IMR-90 (cell line): Measurements from ENCODE around the gene TARBP2. TPM values are rescaled to one million over a fixed set of nuclear protein-coding genes. Genes with fewer than 3 reads are reported as not detected.

ENCODE experiments used
- ATAC-seq: fragments of 200-7000 bp; cut with Tn5 transposase; 2 replicates; pipeline ENCODE4 v1.9.1; 2020; ENCODE audit warnings: low read depth, mild to moderate bottlenecking, moderate library complexity
- BruUV-seq: library from RNA; stranded (reverse); fragments of 400-500 nt; replicated peaks from 2 replicates; lab custom pipeline; 2021; lab: Mats Ljungman, UMichigan
- CTCF ChIA-PET: fragments of 300-600 bp; formaldehyde crosslinking; extraction: SDS; loops from one replicate; lab custom pipeline; 2021; ENCODE audit warnings: antibody characterized with exemption; lab: Yijun Ruan, JAX
- POLR2A ChIA-PET: fragments of 300-600 bp; sonication (Branson Sonifier 250); formaldehyde crosslinking; loops from one replicate; lab custom pipeline; 2022; ENCODE audit warnings: antibody characterized with exemption; ENCODE audit not compliant: unreplicated experiment; lab: Charles Lee
- DNase-seq: peaks from one replicate; pipeline ENCODE4 v3.0.0; 2013
- H2AFZ ChIP-seq: replicated peaks from 2 replicates; pipeline ENCODE3; 2013; ENCODE audit warnings: low read length, mild to moderate bottlenecking; ENCODE audit not compliant: poor library complexity
- H2AK5ac ChIP-seq: 2 replicates; pipeline ENCODE4 v1.6.1; 2013; ENCODE audit warnings: low read depth, low read length, inconsistent platforms
- H2AK9ac ChIP-seq: replicated peaks from 2 replicates; pipeline ENCODE3; 2013; ENCODE audit warnings: mild to moderate bottlenecking, low read depth, low read length, moderate library complexity; ENCODE audit not compliant: poor library complexity
- H2BK120ac ChIP-seq: 2 replicates; pipeline ENCODE4 v1.6.1; 2013; ENCODE audit warnings: low read depth, low read length, inconsistent platforms
- H2BK15ac ChIP-seq: 3 replicates; pipeline ENCODE4 v1.6.1; 2013; ENCODE audit warnings: low read depth, low read length, inconsistent platforms
- H2BK20ac ChIP-seq: 2 replicates; pipeline ENCODE4 v1.6.1; 2013; ENCODE audit warnings: low read depth, mild to moderate bottlenecking, inconsistent platforms, low read length, moderate library complexity
- H2BK5ac ChIP-seq: 2 replicates; pipeline ENCODE4 v1.6.1; 2013; ENCODE audit warnings: mild to moderate bottlenecking, low read depth, low read length, inconsistent platforms; ENCODE audit not compliant: poor library complexity, severe bottlenecking
- H3K14ac ChIP-seq: replicated peaks from 2 replicates; pipeline ENCODE4 v1.6.1; 2013; ENCODE audit warnings: low read depth, low read length, inconsistent platforms
- H3K18ac ChIP-seq: 2 replicates; pipeline ENCODE4 v1.6.1; 2013; ENCODE audit warnings: low read depth, low read length, control low read depth
- H3K23ac ChIP-seq: 2 replicates; pipeline ENCODE4 v1.6.1; 2013; ENCODE audit warnings: low read depth, low read length, inconsistent platforms
- H3K27ac ChIP-seq: 2 replicates; pipeline ENCODE4 v1.5.1; 2013; ENCODE audit warnings: mild to moderate bottlenecking, control low read depth, low read length; ENCODE audit not compliant: insufficient read depth
- H3K27me3 ChIP-seq: 2 replicates; pipeline ENCODE4 v1.6.1; 2013; ENCODE audit warnings: low read length; ENCODE audit not compliant: control insufficient read depth, insufficient read depth
- H3K36me3 ChIP-seq: 2 replicates; pipeline ENCODE4 v1.6.1; 2013; ENCODE audit warnings: low read length, mixed read lengths; ENCODE audit not compliant: control insufficient read depth, insufficient read depth
- H3K4ac ChIP-seq: 2 replicates; pipeline ENCODE4 v1.6.1; 2013; ENCODE audit warnings: low read depth, low read length, inconsistent platforms
- H3K4me1 ChIP-seq: 2 replicates; pipeline ENCODE4 v1.6.1; 2013; ENCODE audit warnings: low read length, mixed read lengths; ENCODE audit not compliant: control insufficient read depth, insufficient read depth
- H3K4me2 ChIP-seq: 2 replicates; pipeline ENCODE4 v1.6.1; 2013; ENCODE audit warnings: low read depth, mild to moderate bottlenecking, control low read depth, low read length, moderate library complexity
- H3K4me3 ChIP-seq: 2 replicates; pipeline ENCODE4 v1.5.1; 2013; ENCODE audit warnings: low read depth, mild to moderate bottlenecking, control low read depth, low read length, moderate library complexity; ENCODE audit not compliant: insufficient read depth
- H3K56ac ChIP-seq: 2 replicates; pipeline ENCODE4 v1.6.1; 2013; ENCODE audit warnings: low read length, inconsistent platforms; ENCODE audit not compliant: insufficient read depth; ENCODE audit errors: extremely low read depth
- H3K79me1 ChIP-seq, 2 experiments: 2 replicates each; pipeline ENCODE4 v1.6.1; 2013; ENCODE audit warnings: low read length in 2 of 2, inconsistent platforms in 1 of 2, low read depth in 1 of 2
- H3K9ac ChIP-seq: 2 replicates; pipeline ENCODE4 v1.6.1; 2013; ENCODE audit warnings: low read depth, low read length, control low read depth
- H3K9me1 ChIP-seq: 2 replicates; pipeline ENCODE4 v1.6.1; 2013; ENCODE audit warnings: low read length, inconsistent platforms; ENCODE audit not compliant: insufficient read depth
- H3K9me3 ChIP-seq: 2 replicates; pipeline ENCODE4 v1.6.1; 2013; ENCODE audit warnings: low read length; ENCODE audit not compliant: control insufficient read depth, insufficient read depth
- H4K20me1 ChIP-seq: 2 replicates; pipeline ENCODE4 v1.6.1; 2013; ENCODE audit warnings: low read length, inconsistent platforms; ENCODE audit not compliant: insufficient read depth
- H4K5ac ChIP-seq: 2 replicates; pipeline ENCODE4 v1.6.1; 2013; ENCODE audit warnings: mild to moderate bottlenecking, low read depth, low read length, control low read depth
- H4K8ac ChIP-seq, 2 experiments: 2 replicates each; pipeline ENCODE4 v1.6.1; 2013; ENCODE audit warnings: low read depth in 2 of 2, low read length in 2 of 2, control low read depth in 1 of 2, inconsistent platforms in 1 of 2
- H4K91ac ChIP-seq: 2 replicates; pipeline ENCODE4 v1.6.1; 2013; ENCODE audit warnings: low read depth, low read length, inconsistent platforms; ENCODE audit not compliant: insufficient read depth
- CEBPB ChIP-seq: IDR thresholded peaks from 2 replicates; pipeline ENCODE4 v1.6.1; 2012; ENCODE audit warnings: low read depth, low read length, improper control_type of control experiment
- CHD1 ChIP-seq: IDR thresholded peaks from 2 replicates; pipeline ENCODE4 v1.6.1; 2012; ENCODE audit warnings: low read depth, low read length, improper control_type of control experiment
- ELK1 ChIP-seq: fragments of 150-350 bp; IDR thresholded peaks from 2 replicates; pipeline ENCODE4 v1.6.1; 2016; ENCODE audit warnings: low read depth, mild to moderate bottlenecking, low read length, moderate library complexity, borderline replicate concordance
- FOS ChIP-seq: fragments of 150-350 bp; IDR thresholded peaks from 2 replicates; pipeline ENCODE4 v1.6.1; 2016; ENCODE audit warnings: low read depth, low read length
- MAFK ChIP-seq: IDR thresholded peaks from 2 replicates; pipeline ENCODE4 v1.6.1; 2012; ENCODE audit warnings: low read depth, low read length, improper control_type of control experiment
- MAZ ChIP-seq: IDR thresholded peaks from 2 replicates; pipeline ENCODE4 v1.6.1; 2012; ENCODE audit warnings: low read depth, mild to moderate bottlenecking, low read length, improper control_type of control experiment, moderate library complexity, borderline replicate concordance
- MXI1 ChIP-seq: IDR thresholded peaks from 2 replicates; pipeline ENCODE4 v1.6.1; 2012; ENCODE audit warnings: low read depth, mild to moderate bottlenecking, low read length, moderate library complexity, borderline replicate concordance
- NFE2L2 ChIP-seq: fragments of 150-350 bp; IDR thresholded peaks from 2 replicates; pipeline ENCODE4 v1.6.1; 2016; ENCODE audit warnings: low read depth, mild to moderate bottlenecking, low read length
- POLR2A ChIP-seq: IDR thresholded peaks from 2 replicates; pipeline ENCODE4 v1.6.1; 2012; ENCODE audit warnings: mild to moderate bottlenecking, low read depth, low read length
- RAD21 ChIP-seq: IDR thresholded peaks from 2 replicates; pipeline ENCODE4 v1.6.1; 2012; ENCODE audit warnings: low read length, improper control_type of control experiment
- RCOR1 ChIP-seq: IDR thresholded peaks from 2 replicates; pipeline ENCODE4 v1.6.1; 2012; ENCODE audit warnings: mild to moderate bottlenecking, low read length, improper control_type of control experiment; ENCODE audit not compliant: insufficient replicate concordance
- RFX5 ChIP-seq: IDR thresholded peaks from 2 replicates; pipeline ENCODE4 v1.8.0; 2012; ENCODE audit warnings: low read depth, mild to moderate bottlenecking, low read length, moderate library complexity
- SMC3 ChIP-seq: fragments of 150-350 bp; IDR thresholded peaks from 2 replicates; pipeline ENCODE4 v1.6.1; 2016; ENCODE audit warnings: low read depth, mild to moderate bottlenecking, antibody characterized with exemption, low read length, moderate library complexity
- WGBS, 2 experiments: methylation state at CpG; one replicate each; pipeline versions ENCODE4 v1.1.5 to v1.1.7; 2013; ENCODE audit warnings: missing lambda C conversion rate in 2 of 2; ENCODE audit not compliant: insufficient read length in 1 of 2; ENCODE audit errors: extremely low coverage in 2 of 2; 5-methylcytosine and 5-hydroxymethylcytosine counted together
- dilution Hi-C: fragments of 300-500 bp; cut with HindIII; formaldehyde crosslinking; loops from one replicate; pipeline ENCODE4 v1.14.3; 2018; ENCODE audit warnings: low sequenced_read_pairs; ENCODE audit not compliant: unreplicated experiment
- in situ Hi-C: fragments of 300-500 bp; cut with MboI; formaldehyde crosslinking; loops from 3 replicates; pipeline ENCODE4 v1.14.3; 2019; ENCODE audit warnings: low sequenced_read_pairs, inconsistent platforms, mixed read lengths
- intact Hi-C: fragments of 100-400 bp; cut with micrococcal nuclease; formaldehyde crosslinking; loops from 2 replicates; pipeline ENCODE4 v1.10.0; 2022
- polyA plus RNA-seq, 3 experiments: library from polyadenylated mRNA; depleted of rRNA; stranded (reverse); fragments of >200 nt; gene quantifications; 2 replicates each; pipeline ENCODE4 v1.2.3, GENCODE V29; 2012; ENCODE audit warnings: low replicate concordance in 1 of 3
- total RNA-seq: library from RNA; depleted of rRNA; stranded (reverse); fragments of >200 nt; gene quantifications from 2 replicates; pipeline ENCODE4 v1.2.3, GENCODE V29; 2012
- TF ChIP-seq, protein P1 (sequence below): conservative IDR thresholded peaks from 2 replicates; pipeline ENCODE4 v1.5.1; 2012; ENCODE audit warnings: mild to moderate bottlenecking, low read depth, low read length, improper control_type of control experiment
- TF ChIP-seq, protein P2 (sequence below): fragments of 150-350 bp; IDR thresholded peaks from 2 replicates; pipeline ENCODE4 v1.6.1; 2017; ENCODE audit warnings: mild to moderate bottlenecking, antibody characterized with exemption, low read length, low read depth

Gene TARBP2
- total and polyA plus RNA-seq, 2 of the 4 experiments (the other 2 are of a cell fraction) = 27.4 to 46.1 TPM

- Histone ChIP-seq H2BK5ac (no peak overlapping the region), H2AK9ac (no peak overlapping the region), H3K23ac (no peak overlapping the region), H3K9me1 (peaks cover 4% of the 10 kb centered on the region), H2BK120ac (no peak overlapping the region), H3K9ac (no peak overlapping the region), H2AK5ac (peak overlapping the region; percentile 85; the same call in 1 of the 2 replicates), H3K36me3 (peaks cover 39% of the 10 kb centered on the region), H4K8ac (no peak overlapping the region), H3K27me3 (no peaks in the 10 kb centered on the region), H3K4me3 (no peak overlapping the region), H3K4me2 (no peak overlapping the region), H4K5ac (no peak overlapping the region), H4K20me1 (no peaks in the 10 kb centered on the region), H4K91ac (no peak overlapping the region; the same call in 1 of the 2 replicates), H2BK20ac (peak overlapping the region; percentile 82; the same call in 1 of the 2 replicates), H2BK15ac (no peak overlapping the region), H3K79me1 (peaks cover 0 to 4% of the 10 kb centered on the region in 2 experiments; a peak in 1 of 4 replicates), H3K4me1 (peaks cover 1% of the 10 kb centered on the region; the same call in 1 of the 2 replicates), H3K14ac (no peak overlapping the region; the same call in 1 of the 2 replicates), H3K27ac (no peak overlapping the region), H3K4ac (no peak overlapping the region), H3K9me3 (no peaks in the 10 kb centered on the region), H2AFZ (no peak overlapping the region), H3K56ac (no peak overlapping the region), H3K18ac (no peak overlapping the region)
- intact Hi-C loops (no loop called here), dilution Hi-C loops (no loop called here), in situ Hi-C loops (no loop called here)
- DNase-seq = no peak
- ChIA-PET POLR2A (no interaction called here), CTCF (interaction anchor here (0.8 kb wide), 1 partner anchor 13 kb away, joined by 3 read pairs; no protein-coding TSS in a partner anchor)
- WGBS, 2 experiments = 100% methylated on average over 1 of the region's 2 CpGs; no CpG with 5 or more reads in 1 of the 2 experiments
- no peak for TF ChIP-seq FOS
- TF ChIP-seq CHD1 = no peak
- TF ChIP-seq POLR2A = no peak
- no peak for TF ChIP-seq MXI1
- no peak for TF ChIP-seq MAZ
- no peak for TF ChIP-seq MAFK
- TF ChIP-seq NFE2L2 = no peak
- TF ChIP-seq RFX5 = no peak
- no peak for TF ChIP-seq SMC3
- no peak for TF ChIP-seq CEBPB
- TF ChIP-seq, protein P1, sequence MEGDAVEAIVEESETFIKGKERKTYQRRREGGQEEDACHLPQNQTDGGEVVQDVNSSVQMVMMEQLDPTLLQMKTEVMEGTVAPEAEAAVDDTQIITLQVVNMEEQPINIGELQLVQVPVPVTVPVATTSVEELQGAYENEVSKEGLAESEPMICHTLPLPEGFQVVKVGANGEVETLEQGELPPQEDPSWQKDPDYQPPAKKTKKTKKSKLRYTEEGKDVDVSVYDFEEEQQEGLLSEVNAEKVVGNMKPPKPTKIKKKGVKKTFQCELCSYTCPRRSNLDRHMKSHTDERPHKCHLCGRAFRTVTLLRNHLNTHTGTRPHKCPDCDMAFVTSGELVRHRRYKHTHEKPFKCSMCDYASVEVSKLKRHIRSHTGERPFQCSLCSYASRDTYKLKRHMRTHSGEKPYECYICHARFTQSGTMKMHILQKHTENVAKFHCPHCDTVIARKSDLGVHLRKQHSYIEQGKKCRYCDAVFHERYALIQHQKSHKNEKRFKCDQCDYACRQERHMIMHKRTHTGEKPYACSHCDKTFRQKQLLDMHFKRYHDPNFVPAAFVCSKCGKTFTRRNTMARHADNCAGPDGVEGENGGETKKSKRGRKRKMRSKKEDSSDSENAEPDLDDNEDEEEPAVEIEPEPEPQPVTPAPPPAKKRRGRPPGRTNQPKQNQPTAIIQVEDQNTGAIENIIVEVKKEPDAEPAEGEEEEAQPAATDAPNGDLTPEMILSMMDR = no peak
- TF ChIP-seq RCOR1 = no peak
- TF ChIP-seq ELK1 = no peak
- TF ChIP-seq RAD21 = no peak
- TF ChIP-seq, protein P2, sequence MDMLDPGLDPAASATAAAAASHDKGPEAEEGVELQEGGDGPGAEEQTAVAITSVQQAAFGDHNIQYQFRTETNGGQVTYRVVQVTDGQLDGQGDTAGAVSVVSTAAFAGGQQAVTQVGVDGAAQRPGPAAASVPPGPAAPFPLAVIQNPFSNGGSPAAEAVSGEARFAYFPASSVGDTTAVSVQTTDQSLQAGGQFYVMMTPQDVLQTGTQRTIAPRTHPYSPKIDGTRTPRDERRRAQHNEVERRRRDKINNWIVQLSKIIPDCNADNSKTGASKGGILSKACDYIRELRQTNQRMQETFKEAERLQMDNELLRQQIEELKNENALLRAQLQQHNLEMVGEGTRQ = no peak
- ATAC-seq = no peak
- BruUV-seq = no TSS peak
Observed at GRCh38 chr12:53530061-53530460, 29.0 kb downstream of the TARBP2 start.
